PFSK-1 (cell line): ENCODE measurements around the gene GPR37L1.

Experiments used
- FOXP2 ChIP-seq: optimal IDR thresholded peaks from 2 replicates; pipeline ENCODE3; 2011; ENCODE audit warnings: borderline replicate concordance, control low read depth, inconsistent platforms; ENCODE audit not compliant: insufficient read depth; ENCODE audit errors: extremely low read length, extremely low read depth
- POLR2AphosphoS5 ChIP-seq: IDR thresholded peaks from 2 replicates; pipeline ENCODE4 v1.6.1; 2012; ENCODE audit warnings: low read depth, mild to moderate bottlenecking, control low read depth, low read length, moderate library complexity
- REST ChIP-seq, 2 experiments: IDR thresholded peaks; 2 replicates each; pipeline versions ENCODE4 v1.6.1 to v1.8.0; 2011 to 2012; ENCODE audit warnings: low read depth in 2 of 2, low read length in 2 of 2, control low read depth in 1 of 2, inconsistent platforms in 1 of 2, mild to moderate bottlenecking in 1 of 2, moderate library complexity in 1 of 2; ENCODE audit not compliant: insufficient read depth in 1 of 2
- SIN3A ChIP-seq: IDR thresholded peaks from 2 replicates; pipeline ENCODE4 v1.6.1; 2012; ENCODE audit warnings: mild to moderate bottlenecking, low read length, moderate library complexity, borderline replicate concordance; ENCODE audit not compliant: insufficient read depth
- TAF1 ChIP-seq: IDR thresholded peaks from 2 replicates; pipeline ENCODE4 v1.6.1; 2012; ENCODE audit warnings: low read length, control low read depth, borderline replicate concordance; ENCODE audit not compliant: insufficient read depth

Gene GPR37L1

DNA sequence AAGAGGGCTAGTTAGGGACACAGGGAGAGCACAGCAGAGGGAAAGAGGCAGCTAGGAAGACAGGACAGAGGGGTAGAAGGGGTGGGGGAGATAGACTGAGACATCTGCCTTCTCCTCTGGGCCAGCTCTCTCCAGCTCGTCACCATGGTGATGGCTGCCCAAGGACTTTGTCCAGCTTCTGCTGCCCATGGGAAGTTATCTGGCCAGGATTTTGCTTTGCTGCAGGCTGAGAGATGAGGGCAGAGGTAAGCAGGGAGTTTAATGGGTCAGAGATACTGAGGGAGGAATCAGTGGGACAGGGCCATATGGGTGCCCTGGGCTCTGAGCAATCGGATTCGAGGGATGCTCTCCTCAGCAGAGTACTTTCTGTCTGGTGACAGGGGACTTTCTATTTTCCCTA, 34.5 kb upstream of the GPR37L1 start:
- no peak for TF ChIP-seq TAF1
- TF ChIP-seq SIN3A = no peak
- TF ChIP-seq FOXP2 = no peak

DNA sequence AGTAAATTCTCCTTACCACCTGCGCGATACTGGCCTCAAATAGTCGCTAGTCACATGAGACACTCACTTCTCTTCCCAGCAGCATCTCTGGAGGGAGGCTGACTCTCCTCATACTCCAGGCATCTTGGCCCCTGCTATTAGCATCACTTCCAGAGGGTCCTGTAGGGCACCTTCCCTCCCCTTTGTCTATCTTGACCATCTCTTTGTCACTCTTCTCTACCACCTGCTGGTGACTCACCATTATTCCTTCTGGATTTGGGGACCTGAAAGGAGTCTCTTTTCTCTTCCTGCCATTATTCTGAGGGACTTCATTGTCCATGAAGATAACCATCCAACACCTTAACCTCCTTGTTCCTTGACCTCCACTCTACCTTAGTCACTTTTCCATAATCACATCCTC, 31.7 kb upstream of the GPR37L1 start:
- TF ChIP-seq FOXP2 = no peak
- no peak for TF ChIP-seq POLR2AphosphoS5
- no peak for TF ChIP-seq SIN3A
- no peak for TF ChIP-seq REST (IDR thresholded peaks at IDR 0.05; ENCODE audit: insufficient read depth in 1 of 2, low read depth in 2 of 2, low read length in 2 of 2)
- no peak for TF ChIP-seq TAF1

GRCh38 chr1:202093858-202094257, 28.9 kb upstream of the GPR37L1 start:
- TF ChIP-seq FOXP2 (no peak), SIN3A (no peak), REST (IDR thresholded peaks at IDR 0.05; ENCODE audit: insufficient read depth in 1 of 2, low read depth in 2 of 2, low read length in 2 of 2) (no peak), POLR2AphosphoS5 (no peak), TAF1 (no peak)

- no peak for TF ChIP-seq REST (IDR thresholded peaks at IDR 0.05; ENCODE audit: insufficient read depth in 1 of 2, low read depth in 2 of 2, low read length in 2 of 2)
- no peak for TF ChIP-seq SIN3A
- TF ChIP-seq TAF1 = no peak
- TF ChIP-seq FOXP2 = no peak
- no peak for TF ChIP-seq POLR2AphosphoS5
Observed at GRCh38 chr1:202101184-202101583, 21.5 kb upstream of the GPR37L1 start.

DNA sequence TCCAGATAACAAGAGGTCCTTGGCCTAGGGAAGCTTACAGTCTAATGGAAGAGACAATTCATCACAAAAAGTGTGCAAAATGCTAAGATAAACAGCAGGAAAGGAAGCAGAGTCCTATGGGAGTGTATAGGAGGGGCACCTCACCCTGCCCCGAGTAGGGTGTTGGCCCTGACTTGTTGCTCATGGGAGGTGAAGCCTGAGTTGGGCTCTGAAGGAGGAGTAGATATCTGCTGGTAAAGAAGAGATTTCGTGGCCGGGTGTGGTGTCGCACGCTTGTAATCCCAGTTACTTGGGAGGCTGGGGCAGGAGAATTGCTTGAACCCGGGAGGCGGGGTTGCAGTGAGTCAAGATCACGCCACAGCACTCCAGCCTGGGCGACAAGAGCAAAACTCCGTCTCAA, 18.6 kb upstream of the GPR37L1 start:
- no peak for TF ChIP-seq REST (IDR thresholded peaks at IDR 0.05; ENCODE audit: insufficient read depth in 1 of 2, low read depth in 2 of 2, low read length in 2 of 2)
- TF ChIP-seq TAF1 = no peak
- TF ChIP-seq SIN3A = no peak
- no peak for TF ChIP-seq POLR2AphosphoS5
- no peak for TF ChIP-seq FOXP2
